ENCODE measurements around the gene FAM13B.

GRCh38 chr5:138037907-138038633, 5.2 kb upstream of the FAM13B start:
- TF ChIP-seq, protein P1, sequence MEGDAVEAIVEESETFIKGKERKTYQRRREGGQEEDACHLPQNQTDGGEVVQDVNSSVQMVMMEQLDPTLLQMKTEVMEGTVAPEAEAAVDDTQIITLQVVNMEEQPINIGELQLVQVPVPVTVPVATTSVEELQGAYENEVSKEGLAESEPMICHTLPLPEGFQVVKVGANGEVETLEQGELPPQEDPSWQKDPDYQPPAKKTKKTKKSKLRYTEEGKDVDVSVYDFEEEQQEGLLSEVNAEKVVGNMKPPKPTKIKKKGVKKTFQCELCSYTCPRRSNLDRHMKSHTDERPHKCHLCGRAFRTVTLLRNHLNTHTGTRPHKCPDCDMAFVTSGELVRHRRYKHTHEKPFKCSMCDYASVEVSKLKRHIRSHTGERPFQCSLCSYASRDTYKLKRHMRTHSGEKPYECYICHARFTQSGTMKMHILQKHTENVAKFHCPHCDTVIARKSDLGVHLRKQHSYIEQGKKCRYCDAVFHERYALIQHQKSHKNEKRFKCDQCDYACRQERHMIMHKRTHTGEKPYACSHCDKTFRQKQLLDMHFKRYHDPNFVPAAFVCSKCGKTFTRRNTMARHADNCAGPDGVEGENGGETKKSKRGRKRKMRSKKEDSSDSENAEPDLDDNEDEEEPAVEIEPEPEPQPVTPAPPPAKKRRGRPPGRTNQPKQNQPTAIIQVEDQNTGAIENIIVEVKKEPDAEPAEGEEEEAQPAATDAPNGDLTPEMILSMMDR (IDR thresholded peaks at IDR 0.05 in 4 of 5, conservative IDR thresholded peaks at IDR 0.05 in 1 of 5), result no peak
- TF ChIP-seq POLR2A (IDR thresholded peaks at IDR 0.05), result no peak
